ENCODE data around the gene SLC17A3.

The SLC17A3 gene

GRCh38 chr6:25889877-25890853 lies 16.1 kb upstream of the SLC17A3 start:
- DNase-seq (ENCODE audit: low spot score) = peak; percentile 58

GRCh38 chr6:25888626-25889025 lies 14.6 kb upstream of the SLC17A3 start:
- DNase-seq (ENCODE audit: low spot score) = no peak

GRCh38 chr6:25886066-25886465 lies 12.0 kb upstream of the SLC17A3 start:
- DNase-seq (ENCODE audit: low spot score) = no peak

GRCh38 chr6:25883991-25884390 lies 9.9 kb upstream of the SLC17A3 start:
- DNase-seq (ENCODE audit: low spot score) = no peak

GRCh38 chr6:25883536-25883935 lies 9.5 kb upstream of the SLC17A3 start:
- no peak for DNase-seq (ENCODE audit: low spot score)

- DNase-seq (ENCODE audit: low spot score) = no peak
Observed at GRCh38 chr6:25882051-25882496, 8.0 kb upstream of the SLC17A3 start.

GRCh38 chr6:25880601-25881000 lies 6.6 kb upstream of the SLC17A3 start:
- DNase-seq (ENCODE audit: low spot score) = no peak

- DNase-seq (ENCODE audit: low spot score) = no peak
Observed at GRCh38 chr6:25878721-25879322, 4.8 kb upstream of the SLC17A3 start.

GRCh38 chr6:25875926-25876602 lies 2.0 kb upstream of the SLC17A3 start:
- no peak for DNase-seq (ENCODE audit: low spot score)

- DNase-seq (ENCODE audit: low spot score) = no peak
Observed at GRCh38 chr6:25875563-25875905, 1.5 kb upstream of the SLC17A3 start.

- no peak for DNase-seq (ENCODE audit: low spot score)
Observed at GRCh38 chr6:25874822-25875562, 949 bp upstream of the SLC17A3 start.

GRCh38 chr6:25872814-25873213 lies 1.2 kb downstream of the SLC17A3 start:
- DNase-seq (ENCODE audit: low spot score) = no peak

GRCh38 chr6:25869840-25870239 lies 4.2 kb downstream of the SLC17A3 start:
- no peak for DNase-seq (ENCODE audit: low spot score)

GRCh38 chr6:25868436-25869183 lies 5.4 kb downstream of the SLC17A3 start:
- no peak for DNase-seq (ENCODE audit: low spot score)

GRCh38 chr6:25866011-25866410 lies 8.0 kb downstream of the SLC17A3 start:
- DNase-seq (ENCODE audit: low spot score) = no peak

- DNase-seq (ENCODE audit: low spot score) = no peak
Observed at GRCh38 chr6:25863360-25863759, 10.7 kb downstream of the SLC17A3 start.

GRCh38 chr6:25862199-25862598 lies 11.8 kb downstream of the SLC17A3 start:
- no peak for DNase-seq (ENCODE audit: low spot score)

- no peak for DNase-seq (ENCODE audit: low spot score)
Observed at GRCh38 chr6:25852756-25853155, 21.3 kb downstream of the SLC17A3 start.

GRCh38 chr6:25851961-25852360 lies 22.1 kb downstream of the SLC17A3 start:
- no peak for DNase-seq (ENCODE audit: low spot score)

GRCh38 chr6:25844518-25844917 lies 29.5 kb downstream of the SLC17A3 start:
- DNase-seq (ENCODE audit: low spot score) = no peak

- no peak for DNase-seq (ENCODE audit: low spot score)
Observed at GRCh38 chr6:25842526-25842925, 31.5 kb downstream of the SLC17A3 start.
